CD4-positive, alpha-beta T cell treated with Interleukin-17A for 1 hour (primary cell): Measurements from ENCODE around the gene RSPH10B.
"Not testable (repeated sequence)": the region's sequence is repeated elsewhere in the genome, so short reads cannot be mapped to it uniquely, and the experiment has no call there.

Experiments used
- DNase-seq: peaks from one replicate; pipeline ENCODE4 v3.0.0-alpha.2; 2020

The RSPH10B gene

DNA sequence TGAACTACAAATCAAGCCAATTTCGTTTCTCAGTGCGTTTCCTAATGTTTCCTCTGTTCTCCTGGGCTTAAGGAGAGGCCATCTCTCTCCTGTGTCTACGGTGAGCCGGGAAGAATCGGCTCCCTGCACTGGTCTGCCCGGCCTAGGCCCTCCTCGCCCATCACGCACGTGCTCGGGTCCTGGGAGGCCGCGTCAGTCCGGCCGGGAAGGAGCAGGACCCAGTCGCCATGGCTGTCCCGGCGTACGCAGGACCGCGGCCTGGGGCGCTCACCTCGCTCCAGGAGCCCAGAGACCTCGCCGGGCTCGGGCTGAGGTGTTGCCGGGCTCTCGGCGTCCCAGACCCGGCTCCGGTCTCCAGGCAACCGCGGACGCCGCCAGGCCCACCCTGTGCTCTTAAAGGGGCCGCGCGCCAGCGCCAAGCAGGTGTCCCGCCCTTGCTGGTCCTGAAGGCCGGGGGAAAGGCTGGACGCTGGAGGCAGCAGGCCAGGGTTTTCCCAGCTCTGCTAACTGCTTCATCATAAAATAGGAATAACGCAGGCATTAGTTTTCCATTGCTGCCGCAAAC, at the start of gene RSPH10B:
Gene RSPH10B, minus strand, starts transcription at position 343 of the 565 bp plus-strand sequence. CDS start 3,573 bp downstream, outside the sequence.
- DNase-seq, result not testable (repeated sequence)

DNA sequence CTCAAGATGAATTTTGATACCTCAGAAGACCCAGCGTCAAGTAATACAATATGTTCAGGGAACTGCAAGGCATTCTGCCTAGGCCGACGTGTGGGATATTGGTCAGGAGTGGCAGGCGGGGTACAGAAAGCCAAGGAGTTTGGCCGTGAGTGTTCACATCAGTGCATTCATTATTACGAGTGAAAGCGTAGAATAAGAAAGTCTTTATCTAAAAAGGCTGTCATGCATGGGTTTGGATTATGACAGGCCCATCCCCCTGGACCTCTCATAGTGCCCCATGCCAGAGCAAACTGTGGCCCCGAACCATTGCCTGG, 46.1 kb upstream of the RSPH10B start:
- no peak for DNase-seq

- no peak for DNase-seq
Measured at GRCh38 chr7:6015917-6016652, 45.6 kb upstream of the RSPH10B start.

DNA sequence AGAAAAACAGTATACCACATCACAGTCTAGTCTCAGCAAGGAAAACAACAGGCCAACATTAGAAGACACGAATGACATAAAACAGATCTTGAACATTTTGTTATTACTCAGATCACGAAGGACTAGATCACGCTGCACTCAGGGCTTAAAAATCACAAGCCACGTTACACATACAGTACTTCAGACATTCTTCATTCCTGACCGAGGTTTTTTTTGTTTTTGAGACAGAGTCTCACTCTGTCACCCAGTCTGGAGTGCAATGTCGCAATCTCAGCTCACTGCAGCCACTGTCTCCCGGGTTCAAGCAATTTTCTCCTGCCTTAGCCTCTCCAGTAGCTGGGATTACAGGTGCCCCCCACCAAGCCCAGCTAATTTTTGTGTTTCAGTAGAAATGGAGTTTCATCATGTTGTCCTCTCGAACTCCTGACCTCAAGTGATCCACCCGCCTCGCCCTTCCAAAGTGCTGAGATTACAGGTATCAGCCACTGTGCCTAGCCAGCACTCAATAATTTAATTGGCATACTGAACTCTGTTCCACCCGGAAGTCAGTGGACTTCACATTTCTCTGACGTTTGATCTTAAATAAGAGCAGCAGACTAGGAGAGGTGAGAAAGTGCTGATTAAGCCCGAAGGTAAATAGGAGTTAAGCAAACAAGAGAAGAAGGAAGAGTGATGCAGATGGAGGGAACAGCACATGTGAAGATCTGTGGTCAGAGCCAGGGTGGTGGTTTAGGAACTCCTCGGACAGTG, 42.0 kb upstream of the RSPH10B start:
- no peak for DNase-seq

- DNase-seq, result no peak
Measured at GRCh38 chr7:6011541-6011940, 41.1 kb upstream of the RSPH10B start.

GRCh38 chr7:6010370-6010769, 39.9 kb upstream of the RSPH10B start:
- DNase-seq, result not testable (repeated sequence)

DNA sequence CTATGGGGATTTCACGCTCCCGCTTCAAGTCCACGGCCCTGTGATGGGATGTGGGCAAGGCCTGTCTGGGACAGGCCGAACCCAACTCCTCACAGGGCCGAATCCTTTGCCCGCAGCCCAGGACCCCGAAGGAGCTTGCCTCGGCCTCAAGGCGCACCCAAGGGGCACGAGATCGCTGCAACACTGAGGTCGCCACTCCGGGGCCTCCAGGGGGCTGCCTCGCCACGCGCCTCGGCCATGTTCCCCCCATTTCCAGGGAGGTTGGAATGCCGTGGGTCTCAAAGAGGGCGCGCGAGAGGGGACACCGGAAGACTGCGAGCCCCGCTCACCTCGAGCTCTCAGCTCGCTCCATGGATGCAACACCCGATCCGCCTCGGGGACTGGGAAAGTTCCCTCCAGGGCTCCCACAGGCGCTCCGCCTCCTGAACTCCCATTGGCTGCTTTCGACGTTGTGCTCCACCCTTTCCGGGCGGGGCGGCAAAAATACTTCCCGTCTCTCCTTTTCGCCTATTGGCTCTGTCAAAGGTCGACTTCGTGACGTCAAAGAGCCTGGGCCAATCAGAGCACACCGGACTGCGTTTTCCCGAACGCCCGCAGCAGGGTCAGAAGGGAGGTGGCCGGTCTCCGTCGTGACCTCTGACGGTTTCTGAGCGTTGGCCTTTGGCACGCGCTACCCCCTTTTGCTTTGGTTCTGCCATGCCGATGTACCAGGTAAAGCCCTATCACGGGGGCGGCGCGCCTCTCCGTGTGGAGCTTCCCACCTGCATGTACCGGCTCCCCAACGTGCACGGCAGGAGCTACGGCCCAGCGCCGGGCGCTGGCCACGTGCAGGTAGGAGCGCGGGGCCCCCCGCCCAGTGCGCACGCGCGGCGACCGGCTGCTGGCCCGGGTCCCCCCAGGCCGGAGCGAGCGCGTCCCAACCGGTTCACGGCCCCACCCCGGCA, 38.5 kb upstream of the RSPH10B start, which contains the start of the genes AIMP2 and PMS2:
Gene AIMP2, plus strand, starts transcription at position 605 of the 944 bp plus-strand sequence. Its CDS starts 92 bp downstream, at position 697.
Gene PMS2, minus strand, starts transcription at position 382 of the 944 bp plus-strand sequence. Its CDS starts 30 bp downstream, at position 352.
- peak; percentile 97 for DNase-seq

GRCh38 chr7:6007835-6008590, 37.5 kb upstream of the RSPH10B start:
- DNase-seq, result not testable (repeated sequence)

DNA sequence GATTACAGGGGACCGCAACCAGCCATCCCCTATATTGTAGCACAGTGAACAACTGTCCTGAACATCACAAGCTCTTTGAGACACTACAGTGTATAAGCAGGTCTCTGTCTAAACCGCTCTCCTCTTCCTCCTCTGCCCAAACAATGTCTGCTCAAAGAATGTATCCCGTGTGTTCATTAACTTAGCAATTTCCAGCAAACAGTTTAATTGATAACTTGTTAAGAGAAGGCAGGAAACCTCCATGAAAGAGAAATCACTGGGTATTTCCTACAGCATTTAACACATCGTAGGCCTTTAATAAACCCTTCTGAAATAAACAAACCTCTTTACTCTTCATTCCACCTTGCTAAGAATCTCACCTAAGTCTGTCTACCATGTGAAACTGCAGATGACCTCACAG, 36.9 kb upstream of the RSPH10B start:
- DNase-seq, result no peak

GRCh38 chr7:5997210-5997808, 26.8 kb upstream of the RSPH10B start:
- DNase-seq, result peak; percentile 71

- not testable (repeated sequence) for DNase-seq
Measured at GRCh38 chr7:5987061-5987460, 16.6 kb upstream of the RSPH10B start.

GRCh38 chr7:5979680-5980314, 9.3 kb upstream of the RSPH10B start:
- DNase-seq, result not testable (repeated sequence)

GRCh38 chr7:5973580-5973979, 3.1 kb upstream of the RSPH10B start:
- not testable (repeated sequence) for DNase-seq

GRCh38 chr7:5963810-5964209, 6.7 kb downstream of the RSPH10B start:
- not testable (repeated sequence) for DNase-seq

- not testable (repeated sequence) for DNase-seq
Measured at GRCh38 chr7:5963205-5963604, 7.3 kb downstream of the RSPH10B start.

DNA sequence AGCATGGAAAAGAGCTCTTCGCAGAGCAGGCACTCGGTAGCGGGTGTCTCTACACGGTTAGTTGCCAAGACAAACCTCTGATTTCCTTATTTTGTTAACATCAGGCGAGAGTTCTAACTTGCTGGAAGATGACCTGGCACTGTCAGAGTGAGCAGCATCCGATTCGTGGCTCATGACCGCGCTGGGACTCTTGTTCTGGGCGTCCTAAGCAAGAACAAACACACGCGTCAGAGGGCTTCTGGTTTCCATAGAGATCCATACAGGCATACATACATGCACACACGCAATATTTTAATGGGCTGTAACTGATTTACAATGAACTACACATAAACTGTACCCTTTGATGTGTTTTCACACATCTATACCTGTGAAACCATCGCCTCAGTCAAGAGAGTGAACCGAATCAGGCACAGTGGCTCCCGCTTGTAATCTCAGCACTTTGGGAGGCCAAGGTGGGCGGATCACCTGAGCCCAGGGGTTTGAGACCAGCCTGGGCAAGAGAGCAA, 35.5 kb downstream of the RSPH10B start:
- not testable (repeated sequence) for DNase-seq

DNA sequence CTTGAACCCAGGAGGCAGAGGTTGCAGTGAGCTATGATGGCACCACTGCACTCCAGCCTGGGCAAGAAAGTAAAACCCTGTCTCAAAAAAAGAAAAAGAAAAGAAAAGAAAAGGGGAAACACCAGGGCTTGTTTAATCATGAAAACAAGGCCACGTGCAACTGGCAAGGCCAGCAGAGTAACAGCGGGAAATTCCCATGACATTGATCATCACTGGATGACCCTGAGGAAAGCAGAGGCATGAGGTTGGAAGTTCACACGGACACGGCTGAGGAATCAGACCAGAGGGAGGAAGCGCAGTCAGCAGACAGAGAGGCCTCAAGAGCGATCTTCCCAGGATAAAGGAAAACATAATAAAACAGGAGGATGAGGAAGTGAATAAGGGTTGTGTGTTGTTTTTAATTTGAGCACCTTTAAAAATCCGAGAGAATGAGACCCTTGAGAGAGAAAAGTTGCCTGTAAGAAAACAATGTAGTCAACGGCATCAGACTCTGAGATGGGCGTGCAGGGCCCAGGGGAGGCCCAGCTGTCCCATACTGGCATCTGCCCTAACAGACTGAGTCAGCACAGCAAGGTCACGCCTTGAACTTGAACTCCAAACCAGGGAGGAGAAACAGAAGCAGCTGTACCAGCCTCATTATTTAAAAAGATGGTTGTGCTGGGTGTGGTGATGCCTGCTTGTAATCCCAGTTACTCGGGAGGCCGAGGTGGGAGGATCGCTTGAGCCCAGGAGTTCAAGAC, 38.4 kb downstream of the RSPH10B start:
- DNase-seq, result not testable (repeated sequence)

DNA sequence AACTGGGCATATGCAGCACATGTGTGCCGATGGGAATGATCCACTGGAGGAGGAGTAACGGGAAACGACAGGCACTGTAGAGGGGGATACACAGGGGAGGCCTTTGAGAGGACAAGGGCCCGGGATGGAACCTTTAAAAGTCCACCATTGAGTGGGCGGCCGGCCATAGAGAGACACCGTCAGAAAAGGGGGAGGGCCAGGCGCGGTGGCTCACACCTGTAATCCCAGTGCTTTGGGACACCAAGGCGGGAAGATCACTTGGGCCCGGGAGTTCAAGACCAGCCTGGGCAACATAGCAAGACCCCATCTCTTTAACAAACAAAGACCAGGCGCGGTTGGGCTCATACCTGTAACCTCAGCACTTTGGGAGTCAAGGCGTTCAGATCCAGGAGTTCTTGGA, 39.2 kb downstream of the RSPH10B start:
- DNase-seq, result not testable (repeated sequence)

DNA sequence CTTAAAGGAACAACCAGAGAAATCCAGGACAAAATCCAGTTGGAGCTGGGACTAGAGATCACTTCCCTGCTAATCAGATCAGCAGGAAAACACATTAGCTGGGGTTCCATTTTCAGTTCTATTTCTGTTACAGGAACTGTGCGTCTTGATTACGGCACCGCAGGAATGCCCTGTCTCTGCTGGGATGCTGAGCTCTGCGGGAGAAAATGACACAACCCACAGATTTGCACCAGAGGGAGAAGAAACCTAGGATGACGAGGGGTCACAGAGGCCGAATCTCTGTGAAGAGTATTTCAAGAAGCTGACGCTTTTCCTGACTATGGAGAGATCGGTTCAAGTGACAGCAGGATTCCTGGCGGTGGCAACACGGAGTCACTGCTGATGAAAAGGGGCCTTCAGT, 40.2 kb downstream of the RSPH10B start:
- DNase-seq, result not testable (repeated sequence)
